ENCODE results near the gene OTUD5. TPM values are rescaled to one million over a fixed set of nuclear protein-coding genes. Genes with fewer than 3 reads are reported as not detected.

Gene OTUD5
- total RNA-seq, 1 experiment from 2014 or later: 48.7 TPM

DNA sequence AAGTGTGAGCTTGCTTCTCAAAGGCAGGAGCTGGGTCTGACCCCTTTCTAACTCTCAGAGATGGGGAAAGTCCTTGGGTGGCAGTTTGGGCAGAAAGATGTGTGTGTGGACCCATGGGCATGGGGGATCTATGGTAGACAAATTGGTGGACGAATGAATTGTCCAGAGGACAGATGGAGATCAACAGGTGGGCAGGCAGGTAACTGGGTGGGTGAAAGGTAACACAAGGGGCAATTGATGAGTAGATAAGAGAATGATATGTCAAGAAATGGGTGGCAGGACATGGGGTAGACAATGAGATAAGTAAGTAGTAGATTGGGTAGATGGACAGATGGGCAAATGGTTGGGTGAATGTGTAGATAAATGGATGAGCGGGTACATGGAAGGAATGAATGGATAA is 17.2 kb upstream of the OTUD5 start:
- in situ Hi-C loops (cut with HindIII; ENCODE audit: low pct_unique_long_range_greater_than_20kb, low sequenced_read_pairs): no loop called here

DNA sequence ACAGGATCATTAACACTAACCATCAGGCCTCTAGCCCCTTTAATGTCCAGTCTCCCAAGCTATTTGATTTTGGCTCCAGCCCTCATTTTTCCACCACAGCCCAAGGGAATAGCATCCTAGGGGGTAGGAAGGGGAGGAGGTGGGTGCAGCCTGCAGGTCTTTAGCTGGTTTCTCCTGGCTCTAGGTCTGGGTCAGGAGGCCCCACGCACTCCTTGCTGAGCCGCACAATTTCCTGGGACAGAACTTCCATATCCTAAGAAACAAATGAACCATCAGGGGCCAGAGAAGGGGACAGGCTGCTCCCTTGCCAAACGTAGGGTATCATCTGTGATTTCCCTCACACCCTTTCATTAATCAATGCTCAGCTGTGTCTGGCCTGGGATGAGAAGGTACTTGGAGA is 16.6 kb upstream of the OTUD5 start:
- in situ Hi-C loops (cut with HindIII; ENCODE audit: low pct_unique_long_range_greater_than_20kb, low sequenced_read_pairs): no loop called here
- DNase-seq (ENCODE audit: low read depth): no peak

More for the DNA sequence above, 17.2 kb upstream of the OTUD5 start:
- no peak for DNase-seq (ENCODE audit: low read depth)

DNA sequence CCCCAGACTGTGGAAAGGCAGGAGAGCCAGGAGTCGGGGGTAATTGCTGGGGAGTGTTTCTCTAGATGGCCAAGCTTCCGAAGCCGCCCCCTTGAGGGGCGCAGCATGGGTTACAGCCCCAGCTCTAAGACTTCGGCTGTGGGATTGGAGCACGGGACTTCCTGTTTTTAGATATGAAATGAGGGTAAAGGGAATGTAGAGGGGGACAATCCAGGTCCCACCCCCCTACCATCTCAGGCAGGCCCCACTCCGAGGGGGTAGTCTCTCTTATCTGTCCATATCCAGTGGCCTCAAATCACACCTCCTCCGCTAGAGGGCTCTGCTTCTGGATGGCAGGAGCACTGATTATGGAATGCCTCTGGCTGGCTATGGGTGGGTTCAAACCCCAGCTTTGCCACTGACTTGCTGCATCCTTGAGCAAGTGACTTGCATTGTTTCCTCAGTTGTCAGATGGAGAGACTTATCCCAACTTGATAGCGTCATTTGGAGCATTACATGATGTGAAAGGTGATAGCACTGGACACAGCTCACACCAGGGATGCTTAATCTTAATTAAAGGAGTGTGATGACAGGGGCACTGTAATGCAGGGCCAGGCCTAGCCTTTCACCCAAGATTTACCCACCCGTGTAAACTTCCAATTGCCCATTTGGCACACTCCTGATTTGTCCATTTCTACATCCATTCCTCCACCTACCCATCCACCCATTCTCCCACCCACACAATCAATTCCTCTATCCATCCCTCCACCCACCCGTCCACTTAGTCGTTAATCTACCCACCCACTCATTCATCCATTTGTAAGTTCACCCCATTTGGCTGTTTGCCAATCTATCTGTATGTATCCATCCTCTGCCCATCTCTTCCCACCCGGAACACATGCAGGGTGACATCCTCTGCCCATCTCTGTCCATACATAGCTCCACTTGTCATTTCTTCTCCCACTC is 15.1 kb upstream of the OTUD5 start:
- in situ Hi-C loops (cut with HindIII; ENCODE audit: low pct_unique_long_range_greater_than_20kb, low sequenced_read_pairs): no loop called here
- DNase-seq (ENCODE audit: low read depth): no peak

DNA sequence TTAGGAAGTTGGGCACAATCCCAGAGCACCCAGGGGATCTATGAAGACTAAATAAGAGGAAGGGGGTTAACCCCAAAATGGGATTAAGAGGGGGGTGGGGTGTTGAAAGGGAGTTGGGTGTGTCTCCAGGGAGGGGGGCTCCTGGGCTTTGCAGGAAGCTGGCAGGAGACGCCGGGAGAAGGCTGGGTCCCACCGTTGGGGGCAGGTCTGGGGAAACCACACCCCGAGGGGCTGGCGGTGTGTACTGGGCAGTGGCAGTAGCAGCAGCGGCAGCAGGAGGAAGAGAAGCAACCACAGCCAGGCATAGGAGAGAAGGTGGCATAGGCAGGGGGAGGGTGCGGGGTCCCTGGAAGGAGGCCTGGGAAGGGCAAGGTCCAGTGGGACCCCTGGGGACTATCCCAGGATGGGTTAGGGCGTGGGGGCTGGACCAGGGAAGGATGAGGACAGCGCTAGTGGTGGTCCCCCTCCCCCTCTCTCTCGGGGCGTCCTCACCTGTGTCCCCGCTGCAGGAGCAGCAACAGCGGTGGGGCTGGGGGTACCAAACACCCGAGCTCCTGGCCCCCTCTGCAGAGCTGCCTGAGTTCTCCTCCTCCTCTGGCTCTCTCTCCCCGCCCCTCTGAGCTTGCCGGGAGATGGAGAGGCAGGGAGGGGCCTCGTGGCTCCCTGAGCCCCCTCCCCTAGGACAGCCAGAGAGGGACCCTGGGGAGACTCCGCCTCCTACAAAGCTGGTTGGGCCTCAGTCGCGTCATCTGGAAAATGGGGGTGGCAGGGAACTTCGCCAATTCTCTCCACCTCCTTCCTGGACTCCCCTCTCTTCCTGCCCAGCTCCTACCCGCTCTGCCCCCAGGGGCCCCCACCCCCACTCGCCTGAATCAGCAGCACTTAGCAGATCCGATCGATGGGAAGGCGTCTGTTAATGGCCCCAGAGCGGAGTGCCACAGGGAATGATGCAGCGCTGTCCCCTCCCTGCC is 14.1 kb upstream of the OTUD5 start, which contains the start of gene KCND1:
Gene KCND1, minus strand, starts transcription at position 596 of the 971 bp plus-strand sequence. CDS start 1,573 bp downstream, outside the sequence.
- in situ Hi-C loops (cut with HindIII; ENCODE audit: low pct_unique_long_range_greater_than_20kb, low sequenced_read_pairs): no loop called here
- no peak for DNase-seq (ENCODE audit: low read depth)

DNA sequence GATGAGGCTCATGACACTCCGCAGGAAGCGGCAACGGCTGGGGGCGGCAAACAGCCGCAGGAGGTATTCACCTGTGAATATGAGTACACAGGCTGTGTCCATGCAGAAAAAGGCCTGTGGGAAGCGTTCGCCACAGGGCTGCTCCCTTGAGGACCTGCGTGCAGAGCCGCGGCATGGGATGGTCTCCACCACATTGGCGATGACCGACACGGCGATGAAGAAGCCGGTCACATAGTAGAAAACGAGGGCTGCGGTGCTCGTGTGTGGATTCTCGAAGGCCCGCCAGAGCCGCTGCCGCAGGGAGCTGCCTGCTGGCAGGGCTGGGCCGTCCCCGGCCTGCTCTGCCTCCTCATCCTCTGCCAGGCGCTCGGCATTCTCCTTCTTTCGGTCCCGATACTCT is 12.1 kb upstream of the OTUD5 start:
- in situ Hi-C loops (cut with HindIII; ENCODE audit: low pct_unique_long_range_greater_than_20kb, low sequenced_read_pairs): no loop called here
- no peak for DNase-seq (ENCODE audit: low read depth)

DNA sequence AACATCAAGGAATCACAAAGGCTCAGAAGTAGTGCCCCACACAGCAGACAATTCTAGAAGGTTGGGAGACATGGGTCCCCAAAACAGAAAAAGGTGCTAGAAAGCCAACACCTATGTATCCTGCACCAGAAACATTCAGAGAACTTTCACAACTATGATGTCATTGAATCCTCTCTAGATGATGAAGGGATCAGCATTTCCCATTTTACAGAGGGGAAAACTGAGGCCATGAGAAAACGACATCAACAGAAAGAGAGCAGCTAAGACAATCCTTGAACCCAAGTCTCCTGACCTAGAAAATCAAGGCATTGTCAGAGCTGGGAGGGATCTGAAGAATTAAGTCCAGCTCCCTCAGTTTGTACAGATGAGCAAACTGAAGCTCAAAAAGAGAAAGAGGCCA is 11.0 kb upstream of the OTUD5 start:
- in situ Hi-C loops (cut with HindIII; ENCODE audit: low pct_unique_long_range_greater_than_20kb, low sequenced_read_pairs): no loop called here
- no peak for DNase-seq (ENCODE audit: low read depth)

DNA sequence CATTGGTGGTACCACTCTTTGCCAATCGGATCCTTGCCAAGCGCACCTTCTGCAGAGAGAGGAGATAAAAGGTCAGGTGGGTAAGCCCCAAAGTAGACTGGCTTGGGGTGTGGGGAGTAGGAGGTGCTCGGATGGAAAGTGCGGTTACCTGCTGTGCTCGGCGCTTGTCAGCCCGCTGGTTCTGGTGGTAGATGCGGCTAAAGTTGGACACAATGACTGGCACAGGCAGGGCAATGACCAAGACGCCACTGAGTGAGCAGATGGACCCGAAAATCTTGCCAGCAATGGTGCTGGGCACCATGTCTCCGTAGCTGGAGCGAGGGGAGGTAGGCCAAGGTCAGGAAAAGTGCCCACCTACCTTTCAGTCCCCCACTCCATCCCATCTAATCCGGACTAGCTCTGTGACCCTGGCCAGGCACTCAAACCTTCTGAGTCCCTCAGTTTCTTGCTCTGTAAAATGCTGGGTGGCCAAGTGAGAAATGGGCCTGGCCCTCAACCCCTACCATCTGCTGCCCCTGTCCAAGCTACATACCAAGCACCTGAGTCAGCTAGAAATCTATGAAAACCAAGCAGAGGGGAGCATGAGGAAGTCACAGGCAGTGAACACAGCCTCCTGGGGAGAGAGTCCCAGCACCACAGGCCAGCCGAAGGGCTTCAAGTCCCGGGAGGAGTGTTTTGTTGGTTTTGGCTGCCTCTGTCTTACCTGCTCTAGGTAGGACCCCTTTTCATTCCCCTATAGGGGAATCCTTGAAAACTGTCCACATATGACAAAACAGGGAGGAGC is 9.6 kb upstream of the OTUD5 start:
- in situ Hi-C loops (cut with HindIII; ENCODE audit: low pct_unique_long_range_greater_than_20kb, low sequenced_read_pairs): no loop called here
- peak; percentile 25 for DNase-seq (ENCODE audit: low read depth)

DNA sequence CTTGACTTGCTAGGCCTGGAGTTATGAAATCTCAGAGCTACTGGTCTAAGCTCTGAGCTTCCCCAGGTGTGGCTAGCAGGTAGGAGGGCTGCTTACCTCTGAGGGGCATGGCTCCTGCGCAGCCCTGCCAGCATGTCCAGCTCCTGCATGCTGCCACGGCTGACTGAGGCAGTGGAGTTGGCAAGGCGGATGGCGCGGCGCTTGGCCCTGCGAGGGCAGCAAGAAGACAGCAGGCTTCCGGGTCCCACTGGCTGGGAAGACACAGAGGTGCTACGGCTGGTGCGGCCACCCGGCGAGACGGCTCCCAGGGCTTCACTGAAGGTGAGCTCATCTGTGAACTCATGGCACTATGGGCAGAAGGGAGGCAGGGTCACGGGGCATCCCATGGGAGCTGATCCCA is 8.6 kb upstream of the OTUD5 start:
- no peak for DNase-seq (ENCODE audit: low read depth)
- in situ Hi-C loops (cut with HindIII; ENCODE audit: low pct_unique_long_range_greater_than_20kb, low sequenced_read_pairs): no loop called here

DNA sequence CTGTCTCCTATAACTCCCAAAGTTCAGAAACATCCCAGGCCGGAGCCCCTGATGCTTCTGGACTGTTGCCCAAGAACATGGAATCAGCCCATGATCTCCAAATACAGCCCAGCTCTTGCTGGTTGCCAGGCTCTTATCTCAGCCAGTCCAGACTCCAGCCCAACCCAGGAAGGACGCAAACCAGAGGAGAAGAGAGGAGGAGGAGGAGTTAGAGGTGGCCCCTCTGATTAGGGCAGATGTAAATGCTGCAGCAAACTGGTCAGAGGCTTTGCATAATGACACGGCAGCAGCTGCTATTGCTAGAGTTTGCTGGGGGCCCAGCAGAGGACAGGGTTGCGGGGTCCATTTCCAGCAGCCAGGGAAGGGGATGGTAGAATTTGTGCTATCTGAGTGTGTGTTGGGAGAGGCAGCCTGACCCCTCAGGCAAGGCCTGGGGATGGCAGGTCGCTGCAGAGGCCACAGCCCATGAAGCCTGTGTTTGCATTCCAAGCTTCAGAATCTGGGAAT is 4.2 kb upstream of the OTUD5 start:
- DNase-seq (ENCODE audit: low read depth): no peak
- in situ Hi-C loops (cut with HindIII; ENCODE audit: low pct_unique_long_range_greater_than_20kb, low sequenced_read_pairs): no loop called here

DNA sequence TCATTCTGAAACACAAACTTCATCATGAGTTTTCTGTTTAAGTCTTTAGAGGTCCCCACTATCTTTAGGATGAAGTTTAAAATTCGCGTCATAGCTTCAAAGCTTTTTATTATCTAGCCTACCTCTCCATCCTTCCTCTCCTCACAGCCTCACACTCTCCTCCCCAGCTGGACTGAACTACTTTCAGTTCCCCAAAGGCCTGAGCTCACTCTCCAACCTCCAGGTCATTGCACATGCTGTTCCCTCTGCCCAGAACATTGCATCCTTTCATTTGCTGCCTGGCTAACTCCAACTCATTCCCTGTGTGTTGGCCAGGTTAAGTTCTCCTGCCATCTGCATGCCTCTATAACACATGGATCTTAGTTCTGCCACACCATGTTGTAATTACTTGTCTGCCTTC is 2.9 kb upstream of the OTUD5 start:
- in situ Hi-C loops (cut with HindIII; ENCODE audit: low pct_unique_long_range_greater_than_20kb, low sequenced_read_pairs): no loop called here
- DNase-seq (ENCODE audit: low read depth): no peak

DNA sequence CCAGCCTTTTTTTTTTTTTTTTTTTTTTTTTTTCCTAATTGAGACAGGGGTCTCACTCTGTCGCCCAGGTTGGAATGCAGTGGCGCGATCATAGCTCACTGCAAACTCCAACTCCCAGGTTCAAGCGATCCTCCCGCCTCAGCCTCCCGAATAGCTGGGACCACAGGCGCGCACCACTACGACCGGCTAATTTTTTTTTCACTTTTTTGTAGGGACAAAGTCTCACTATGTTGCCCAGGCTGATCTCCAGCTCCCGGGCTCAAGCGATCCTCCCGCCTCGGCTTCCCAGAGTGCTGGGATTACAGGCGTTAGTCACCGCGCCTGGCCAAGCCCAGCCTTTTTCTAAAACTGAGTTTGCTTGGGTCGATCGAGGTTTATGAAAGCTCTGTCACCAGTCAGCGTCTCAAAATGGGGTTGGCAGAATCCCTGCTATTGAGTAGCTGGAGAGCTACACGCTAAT is 1.3 kb upstream of the OTUD5 start:
- DNase-seq (ENCODE audit: low read depth): no peak
- in situ Hi-C loops (cut with HindIII; ENCODE audit: low pct_unique_long_range_greater_than_20kb, low sequenced_read_pairs): no loop called here

DNA sequence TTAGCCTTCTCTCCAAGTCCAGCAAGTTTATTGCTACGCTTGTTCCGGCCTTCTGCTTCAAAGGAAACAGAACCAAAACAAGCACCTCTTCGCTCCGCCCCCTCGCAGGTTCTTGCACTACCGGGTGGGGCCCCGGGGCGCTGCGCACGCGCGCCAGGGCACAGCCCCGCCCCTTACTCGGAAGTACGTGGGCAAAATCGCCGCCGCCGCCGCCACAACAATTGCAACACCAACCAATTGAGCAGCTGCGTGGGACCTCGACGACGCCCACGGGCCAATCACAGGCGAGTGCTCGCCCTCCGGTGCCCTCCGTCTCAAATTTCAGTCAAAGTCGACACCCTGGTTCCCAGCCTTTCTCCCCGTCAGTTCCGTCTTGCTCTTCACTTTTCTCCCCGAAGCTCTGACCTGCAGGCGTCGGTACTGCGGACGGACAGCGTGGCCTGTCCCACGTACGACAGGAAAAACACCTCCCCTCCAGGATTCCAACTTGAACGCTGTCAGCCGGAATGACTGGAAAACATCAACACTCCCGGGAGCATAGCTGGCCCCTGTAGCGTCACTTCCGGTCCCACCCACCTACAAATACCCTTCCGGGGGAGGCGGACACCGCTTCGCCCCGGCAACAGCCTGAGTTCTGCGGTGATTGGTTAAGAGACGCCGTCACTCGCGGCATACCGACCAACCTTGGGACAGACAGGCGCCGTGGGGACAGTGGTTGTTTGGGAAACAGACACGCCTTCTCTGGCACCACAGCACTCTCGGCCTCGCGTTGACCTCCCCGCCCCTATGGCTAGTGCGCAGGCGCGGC is 624 bp upstream of the OTUD5 start:
- in situ Hi-C loops (cut with HindIII; ENCODE audit: low pct_unique_long_range_greater_than_20kb, low sequenced_read_pairs): no loop called here
- peak; percentile 96 for DNase-seq (ENCODE audit: low read depth)

DNA sequence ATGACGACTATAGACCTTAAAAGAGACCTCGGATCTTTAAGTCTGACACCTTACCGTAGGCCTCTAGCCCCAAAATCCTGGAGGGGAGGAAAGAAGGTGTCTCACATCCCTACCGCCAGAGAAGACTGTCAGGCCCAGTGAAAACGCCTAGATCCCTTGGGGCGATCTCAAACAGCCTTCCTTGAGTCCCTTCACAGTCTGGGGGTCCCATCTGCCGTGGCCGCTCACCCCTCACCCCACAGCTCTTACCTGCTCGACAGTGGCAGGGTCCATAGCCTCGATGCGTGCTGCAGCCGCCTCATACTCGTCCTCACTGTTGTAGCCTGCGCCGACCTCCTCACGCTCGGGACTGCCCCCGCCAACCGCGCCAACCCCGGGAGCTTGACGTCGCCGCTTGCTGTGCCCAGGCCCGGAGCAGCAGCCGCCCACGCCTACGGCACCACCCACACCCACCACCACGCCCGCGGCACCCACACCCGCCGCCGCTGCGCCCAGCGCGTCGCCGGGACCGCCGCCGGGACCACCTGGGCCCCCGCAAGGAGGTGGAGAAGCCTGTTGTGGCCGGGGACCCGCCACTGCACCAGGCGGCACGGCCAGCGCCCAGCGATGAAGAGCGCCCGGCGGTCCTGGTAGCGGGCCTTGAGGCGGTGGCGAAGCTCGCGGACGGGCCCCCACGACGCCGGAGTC is 536 bp downstream of the OTUD5 start:
- DNase-seq (ENCODE audit: low read depth): no peak
- in situ Hi-C loops (cut with HindIII; ENCODE audit: low pct_unique_long_range_greater_than_20kb, low sequenced_read_pairs): no loop called here

DNA sequence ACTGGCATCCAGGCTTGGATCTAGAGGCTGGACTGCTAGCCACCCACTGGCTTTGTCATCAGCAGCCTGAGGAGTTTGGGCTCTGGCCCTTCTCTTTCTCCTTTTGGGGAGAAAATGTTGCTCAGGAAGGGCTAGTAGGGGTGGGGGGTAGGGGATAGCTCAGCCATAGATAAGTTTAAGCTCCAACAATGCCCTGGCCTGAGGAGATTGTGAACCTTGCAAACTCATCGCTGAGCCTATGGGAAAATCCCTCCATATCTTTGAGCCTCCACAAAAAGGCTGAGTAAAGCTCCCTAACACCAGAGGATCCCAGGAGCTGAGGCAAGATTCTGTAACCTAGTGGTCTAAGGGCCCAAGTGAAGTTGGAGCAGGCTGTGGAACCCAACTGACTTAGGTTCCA is 8.8 kb downstream of the OTUD5 start:
- DNase-seq (ENCODE audit: low read depth): no peak
- in situ Hi-C loops (cut with HindIII; ENCODE audit: low pct_unique_long_range_greater_than_20kb, low sequenced_read_pairs): no loop called here

DNA sequence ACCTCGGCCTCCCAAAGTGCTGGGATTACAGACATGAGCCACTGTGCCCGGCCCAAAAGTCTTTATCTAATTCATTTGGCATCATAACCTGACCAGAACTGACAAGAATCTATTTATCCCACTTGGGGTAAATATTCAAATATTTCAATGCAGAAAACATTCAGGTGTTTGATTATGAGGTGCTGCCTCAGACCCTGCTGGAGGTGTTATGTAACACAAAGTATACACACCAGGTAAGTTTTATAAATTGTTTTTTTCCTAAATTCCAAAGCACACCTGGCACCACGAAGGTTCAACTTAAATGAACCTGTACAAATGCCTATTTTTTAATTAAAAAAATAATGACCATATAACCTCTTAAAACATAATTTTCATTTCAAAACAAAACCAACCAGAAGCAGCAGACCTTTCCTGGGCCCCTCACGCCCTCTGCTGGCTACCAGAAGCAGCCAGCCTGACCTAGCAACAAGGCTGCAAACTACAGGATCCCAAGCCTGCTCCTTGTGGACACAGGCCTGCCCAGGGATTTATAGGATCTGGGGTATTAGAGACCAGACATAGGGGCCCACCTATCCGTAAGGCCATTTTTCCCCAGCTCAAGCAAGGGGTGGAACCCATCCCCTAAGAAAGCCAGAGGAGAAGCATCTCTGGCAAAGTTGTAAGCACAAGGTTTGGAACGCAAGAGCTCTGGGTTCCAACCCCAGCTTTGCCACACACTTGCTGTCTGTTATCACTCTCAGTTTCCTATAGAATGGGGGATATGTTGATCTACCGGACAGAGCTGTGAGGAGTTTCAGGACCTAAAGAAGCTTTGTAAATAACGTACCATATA is 11.7 kb downstream of the OTUD5 start:
- DNase-seq (ENCODE audit: low read depth): peak; percentile 28
- in situ Hi-C loops (cut with HindIII; ENCODE audit: low pct_unique_long_range_greater_than_20kb, low sequenced_read_pairs): no loop called here

DNA sequence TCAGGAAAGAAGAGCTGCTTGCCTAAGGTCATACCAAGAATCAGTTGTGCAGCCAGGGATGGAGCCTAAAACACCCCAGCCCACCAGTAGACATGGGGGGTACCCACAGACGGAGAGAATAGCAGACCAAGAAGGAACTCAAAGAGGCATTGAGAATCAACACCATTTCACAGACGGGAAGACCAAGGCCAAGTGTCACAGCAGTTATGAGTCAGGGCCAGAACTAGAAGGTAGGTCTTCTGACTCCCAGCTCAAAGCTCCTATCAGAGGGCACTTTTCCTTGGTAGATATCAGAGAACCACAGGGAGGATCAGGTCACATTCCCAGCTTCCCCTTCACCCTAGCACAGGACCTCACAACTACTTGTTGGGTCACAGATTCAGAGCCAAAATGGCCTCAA is 14.5 kb downstream of the OTUD5 start:
- in situ Hi-C loops (cut with HindIII; ENCODE audit: low pct_unique_long_range_greater_than_20kb, low sequenced_read_pairs): no loop called here
- DNase-seq (ENCODE audit: low read depth): no peak
